Measurements from ENCODE around the gene USP15.

USP15 gene

DNA sequence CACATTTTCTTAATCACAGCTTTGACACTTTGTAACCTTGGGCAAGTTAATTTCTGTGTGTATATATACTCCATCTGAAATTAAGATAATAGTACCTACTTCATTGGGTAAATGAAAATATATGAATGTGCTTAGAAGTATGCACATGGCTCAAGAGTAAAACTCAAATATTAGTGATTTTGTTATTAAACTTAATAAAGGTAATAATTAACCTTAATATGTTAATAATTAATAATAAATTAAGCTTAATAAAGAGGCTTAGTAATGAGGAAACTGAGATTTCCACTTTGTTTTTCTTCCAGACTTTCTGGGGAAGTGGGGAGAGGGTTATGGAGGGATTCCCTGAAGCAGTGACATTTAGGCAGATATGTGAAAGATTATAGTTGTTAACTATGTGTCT lies 19.8 kb downstream of the USP15 start:
- no peaks in the 10 kb centered on the region for H3K36me3 ChIP-seq (ENCODE audit: control insufficient read depth, insufficient read depth, low read length)
- H3K27me3 ChIP-seq (replicated peaks; ENCODE audit: control insufficient read depth, insufficient read depth, low read length) = no peaks in the 10 kb centered on the region
- DNase-seq (ENCODE audit: extremely low read depth, insufficient read length) = no peak
- TF ChIP-seq, protein P1, sequence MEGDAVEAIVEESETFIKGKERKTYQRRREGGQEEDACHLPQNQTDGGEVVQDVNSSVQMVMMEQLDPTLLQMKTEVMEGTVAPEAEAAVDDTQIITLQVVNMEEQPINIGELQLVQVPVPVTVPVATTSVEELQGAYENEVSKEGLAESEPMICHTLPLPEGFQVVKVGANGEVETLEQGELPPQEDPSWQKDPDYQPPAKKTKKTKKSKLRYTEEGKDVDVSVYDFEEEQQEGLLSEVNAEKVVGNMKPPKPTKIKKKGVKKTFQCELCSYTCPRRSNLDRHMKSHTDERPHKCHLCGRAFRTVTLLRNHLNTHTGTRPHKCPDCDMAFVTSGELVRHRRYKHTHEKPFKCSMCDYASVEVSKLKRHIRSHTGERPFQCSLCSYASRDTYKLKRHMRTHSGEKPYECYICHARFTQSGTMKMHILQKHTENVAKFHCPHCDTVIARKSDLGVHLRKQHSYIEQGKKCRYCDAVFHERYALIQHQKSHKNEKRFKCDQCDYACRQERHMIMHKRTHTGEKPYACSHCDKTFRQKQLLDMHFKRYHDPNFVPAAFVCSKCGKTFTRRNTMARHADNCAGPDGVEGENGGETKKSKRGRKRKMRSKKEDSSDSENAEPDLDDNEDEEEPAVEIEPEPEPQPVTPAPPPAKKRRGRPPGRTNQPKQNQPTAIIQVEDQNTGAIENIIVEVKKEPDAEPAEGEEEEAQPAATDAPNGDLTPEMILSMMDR (IDR thresholded peaks at IDR 0.05; ENCODE audit: insufficient read depth, low read length, poor library complexity, severe bottlenecking) = no peak
- H3K4me3 ChIP-seq (replicated peaks; ENCODE audit: low read depth, low read length) = no peak overlapping the region

DNA sequence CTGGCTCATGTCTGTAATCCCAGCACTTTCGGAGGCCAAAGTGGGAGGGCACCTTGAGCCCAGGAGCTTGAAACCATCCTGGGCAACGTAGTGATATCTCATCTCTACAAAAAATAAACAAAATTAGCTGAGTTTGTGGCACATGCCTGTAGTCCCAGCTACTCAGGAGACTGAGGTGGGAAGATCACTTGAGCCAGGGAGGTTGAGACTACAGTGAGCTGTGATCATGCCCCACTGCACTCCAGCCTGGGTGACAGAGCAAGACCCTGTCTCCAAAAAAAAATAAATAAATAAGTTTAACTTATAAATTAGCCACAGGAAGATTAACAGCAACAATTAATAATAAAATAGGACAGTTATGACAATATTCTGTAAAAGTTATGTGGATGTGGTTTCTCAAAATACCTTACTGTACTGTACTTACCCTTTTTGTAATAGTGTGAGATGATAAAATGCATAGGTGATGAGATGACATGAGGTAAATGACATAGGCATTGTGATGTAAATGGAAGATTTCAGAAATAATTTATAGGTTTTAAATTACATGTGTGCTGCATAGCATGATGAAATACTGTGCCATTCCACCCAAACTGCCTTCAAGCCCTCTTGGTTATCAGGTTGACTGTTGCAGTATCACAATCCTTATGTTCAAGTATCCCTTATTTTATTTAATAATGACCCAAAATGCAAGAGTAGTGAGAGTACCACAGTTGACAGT lies 22.0 kb downstream of the USP15 start:
- DNase-seq (ENCODE audit: extremely low read depth, insufficient read length) = no peak
- H3K36me3 ChIP-seq (ENCODE audit: control insufficient read depth, insufficient read depth, low read length) = no peaks in the 10 kb centered on the region
- H3K4me3 ChIP-seq (replicated peaks; ENCODE audit: low read depth, low read length) = no peak overlapping the region
- TF ChIP-seq, protein P1 (IDR thresholded peaks at IDR 0.05; ENCODE audit: insufficient read depth, low read length, poor library complexity, severe bottlenecking) = no peak
- H3K27me3 ChIP-seq (replicated peaks; ENCODE audit: control insufficient read depth, insufficient read depth, low read length) = no peaks in the 10 kb centered on the region

DNA sequence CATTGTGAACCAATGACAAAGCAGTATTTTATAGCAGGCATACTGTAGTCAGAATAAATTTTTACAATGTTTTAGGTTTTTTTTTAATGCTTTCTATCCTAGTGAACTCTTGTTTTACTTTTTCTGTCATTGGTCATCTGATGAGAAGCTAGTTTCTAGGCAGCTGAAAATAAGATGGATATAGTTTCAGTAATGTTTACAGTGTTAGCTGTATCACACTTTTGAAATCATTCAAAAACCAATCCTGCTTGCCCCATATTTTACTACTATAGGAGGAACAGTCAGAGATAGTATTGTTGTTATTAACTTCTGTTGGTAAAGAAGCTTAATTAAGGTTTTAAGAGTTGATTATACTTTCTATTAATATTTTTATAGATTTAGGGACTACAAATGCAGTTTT lies 24.5 kb downstream of the USP15 start:
- H3K27me3 ChIP-seq (replicated peaks; ENCODE audit: control insufficient read depth, insufficient read depth, low read length) = no peaks in the 10 kb centered on the region
- no peak for DNase-seq (ENCODE audit: extremely low read depth, insufficient read length)
- no peak overlapping the region for H3K4me3 ChIP-seq (replicated peaks; ENCODE audit: low read depth, low read length)
- TF ChIP-seq, protein P1 (IDR thresholded peaks at IDR 0.05; ENCODE audit: insufficient read depth, low read length, poor library complexity, severe bottlenecking) = no peak
- H3K36me3 ChIP-seq (ENCODE audit: control insufficient read depth, insufficient read depth, low read length) = no peaks in the 10 kb centered on the region

DNA sequence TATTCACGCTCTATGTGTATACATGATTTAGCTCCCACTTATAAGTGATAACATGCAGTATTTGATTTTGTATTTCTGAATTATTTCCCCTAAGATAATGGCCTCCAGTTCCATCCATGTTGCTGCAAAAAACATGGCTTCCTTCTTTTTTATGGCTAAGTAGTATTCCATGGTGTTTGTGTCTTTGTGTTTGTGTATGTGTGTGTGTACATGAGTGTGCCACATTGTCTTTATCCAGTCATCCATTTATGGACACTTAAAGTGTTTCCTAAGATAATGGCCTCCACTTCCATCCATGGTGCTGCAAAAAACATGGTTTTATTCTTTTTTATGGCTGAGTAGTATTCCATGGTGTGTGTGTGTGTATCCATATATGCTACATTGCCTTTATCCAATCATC lies 25.1 kb downstream of the USP15 start:
- H3K27me3 ChIP-seq (replicated peaks; ENCODE audit: control insufficient read depth, insufficient read depth, low read length) = no peaks in the 10 kb centered on the region
- TF ChIP-seq, protein P1 (IDR thresholded peaks at IDR 0.05; ENCODE audit: insufficient read depth, low read length, poor library complexity, severe bottlenecking) = no peak
- DNase-seq (ENCODE audit: extremely low read depth, insufficient read length) = no peak
- H3K36me3 ChIP-seq (ENCODE audit: control insufficient read depth, insufficient read depth, low read length) = no peaks in the 10 kb centered on the region
- no peak overlapping the region for H3K4me3 ChIP-seq (replicated peaks; ENCODE audit: low read depth, low read length)

DNA sequence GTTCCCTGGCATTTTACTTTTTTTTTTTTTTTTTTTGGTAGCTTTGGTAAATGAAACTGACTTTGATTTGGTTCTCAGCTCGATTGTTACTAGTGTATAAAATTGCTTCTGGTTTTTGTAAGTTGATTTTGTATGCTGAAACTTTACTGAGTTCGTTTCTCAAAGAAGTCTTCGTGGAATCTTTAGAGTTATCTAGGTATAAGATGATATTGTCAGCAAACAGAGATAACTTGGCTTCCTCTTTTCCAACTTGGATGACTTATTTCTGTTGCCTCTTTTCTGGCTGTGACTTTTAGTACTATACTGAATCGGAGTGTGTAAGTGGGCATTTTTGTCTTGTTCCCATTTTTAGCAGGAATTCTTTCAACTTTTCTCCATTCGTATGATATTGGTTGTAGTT lies 28.1 kb downstream of the USP15 start:
- no peak overlapping the region for H3K4me3 ChIP-seq (replicated peaks; ENCODE audit: low read depth, low read length)
- TF ChIP-seq, protein P1 (IDR thresholded peaks at IDR 0.05; ENCODE audit: insufficient read depth, low read length, poor library complexity, severe bottlenecking) = no peak
- H3K27me3 ChIP-seq (replicated peaks; ENCODE audit: control insufficient read depth, insufficient read depth, low read length) = no peaks in the 10 kb centered on the region
- DNase-seq (ENCODE audit: extremely low read depth, insufficient read length) = no peak
- H3K36me3 ChIP-seq (ENCODE audit: control insufficient read depth, insufficient read depth, low read length) = peaks cover 2% of the 10 kb centered on the region; the same call in 1 of the 2 replicates

DNA sequence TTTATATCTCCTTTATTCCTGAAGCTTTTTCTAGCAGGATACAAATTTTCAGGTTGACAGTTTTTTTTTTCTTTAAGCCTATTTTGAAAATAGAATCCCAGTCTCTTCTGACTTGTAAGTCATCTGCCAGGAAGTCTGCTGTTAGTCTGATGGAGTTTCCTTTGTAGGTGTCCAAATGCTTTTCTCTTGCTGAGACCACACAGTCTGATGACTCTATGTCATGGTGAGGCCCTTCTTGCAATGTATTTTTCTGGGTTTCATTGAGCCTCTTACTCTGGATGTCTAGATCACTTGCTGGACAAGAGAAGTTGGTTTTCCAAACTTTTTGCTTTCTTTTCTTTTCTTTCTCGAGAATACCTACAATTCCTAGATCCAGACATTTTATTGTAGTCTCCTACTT lies 30.6 kb downstream of the USP15 start:
- H3K27me3 ChIP-seq (replicated peaks; ENCODE audit: control insufficient read depth, insufficient read depth, low read length) = no peaks in the 10 kb centered on the region
- peaks cover 4% of the 10 kb centered on the region for H3K36me3 ChIP-seq (ENCODE audit: control insufficient read depth, insufficient read depth, low read length)
- no peak for DNase-seq (ENCODE audit: extremely low read depth, insufficient read length)
- TF ChIP-seq, protein P1 (IDR thresholded peaks at IDR 0.05; ENCODE audit: insufficient read depth, low read length, poor library complexity, severe bottlenecking) = no peak
- no peak overlapping the region for H3K4me3 ChIP-seq (replicated peaks; ENCODE audit: low read depth, low read length)
